ENCODE results near the gene IVD. TPM values are rescaled to one million over a fixed set of nuclear protein-coding genes. Genes with fewer than 3 reads are reported as not detected.

Gene IVD
- total RNA-seq, 1 donor from 2014 or later, result 106 TPM

GRCh38 chr15:40386480-40386879 lies 19.1 kb upstream of the IVD start:
- Histone ChIP-seq H3K9me3 (replicated peaks) (no peaks in the 10 kb centered on the region), H3K27me3 (ENCODE audit: low read depth) (no peaks in the 10 kb centered on the region), H3K36me3 (peaks cover 27% of the 10 kb centered on the region), H3K4me3 (no peak overlapping the region), H3K27ac (replicated peaks) (no peak overlapping the region), H3K4me1 (peaks cover 21% of the 10 kb centered on the region)
- no peak for DNase-seq
- no peak for TF ChIP-seq CTCF (IDR thresholded peaks at IDR 0.05; ENCODE audit: borderline replicate concordance)
- intact Hi-C loops (cut with micrococcal nuclease), result no loop called here

- H3K36me3 ChIP-seq, result peaks cover 53% of the 10 kb centered on the region
- no peak overlapping the region for H3K4me3 ChIP-seq
- peaks cover under 1% of the 10 kb centered on the region for H3K4me1 ChIP-seq
- intact Hi-C loops (cut with micrococcal nuclease), result no loop called here
- no peaks in the 10 kb centered on the region for H3K27me3 ChIP-seq (ENCODE audit: low read depth)
- TF ChIP-seq CTCF (IDR thresholded peaks at IDR 0.05; ENCODE audit: borderline replicate concordance), result no peak
- no peak for DNase-seq
- no peaks in the 10 kb centered on the region for H3K9me3 ChIP-seq (replicated peaks)
- no peak overlapping the region for H3K27ac ChIP-seq (replicated peaks)
Measured at GRCh38 chr15:40388941-40389823, 16.4 kb upstream of the IVD start.

GRCh38 chr15:40389824-40390595 lies 15.6 kb upstream of the IVD start:
- H3K4me3 ChIP-seq, result no peak overlapping the region
- intact Hi-C loops (cut with micrococcal nuclease), result no loop called here
- no peaks in the 10 kb centered on the region for H3K9me3 ChIP-seq (replicated peaks)
- DNase-seq, result no peak
- no peak overlapping the region for H3K27ac ChIP-seq (replicated peaks)
- no peaks in the 10 kb centered on the region for H3K27me3 ChIP-seq (ENCODE audit: low read depth)
- no peak for TF ChIP-seq CTCF (IDR thresholded peaks at IDR 0.05; ENCODE audit: borderline replicate concordance)
- peaks cover 54% of the 10 kb centered on the region for H3K36me3 ChIP-seq
- no peaks in the 10 kb centered on the region for H3K4me1 ChIP-seq

GRCh38 chr15:40392986-40393948 lies 12.3 kb upstream of the IVD start:
- Histone ChIP-seq H3K4me1 (peaks cover 4% of the 10 kb centered on the region), H3K36me3 (peaks cover 42% of the 10 kb centered on the region), H3K9me3 (replicated peaks) (no peaks in the 10 kb centered on the region), H3K27ac (replicated peaks) (no peak overlapping the region), H3K4me3 (no peak overlapping the region), H3K27me3 (ENCODE audit: low read depth) (no peaks in the 10 kb centered on the region)
- intact Hi-C loops (cut with micrococcal nuclease), result no loop called here
- DNase-seq, result no peak
- TF ChIP-seq CTCF (IDR thresholded peaks at IDR 0.05; ENCODE audit: borderline replicate concordance), result no peak

Measured in left ventricle myocardium inferior (tissue), 1 donor.